ENCODE data around the gene CDC6. TPM values are rescaled to one million over a fixed set of nuclear protein-coding genes. Genes with fewer than 3 reads are reported as not detected.
A peak's percentile ranks its signal among the peaks of the same experiment; 100 is the strongest.

The CDC6 gene
- total and polyA plus RNA-seq, 2 of the 8 experiments (the other 6 are each of a cell fraction or from before 2014, with no cell fraction given), result 50.5 to 140 TPM

DNA sequence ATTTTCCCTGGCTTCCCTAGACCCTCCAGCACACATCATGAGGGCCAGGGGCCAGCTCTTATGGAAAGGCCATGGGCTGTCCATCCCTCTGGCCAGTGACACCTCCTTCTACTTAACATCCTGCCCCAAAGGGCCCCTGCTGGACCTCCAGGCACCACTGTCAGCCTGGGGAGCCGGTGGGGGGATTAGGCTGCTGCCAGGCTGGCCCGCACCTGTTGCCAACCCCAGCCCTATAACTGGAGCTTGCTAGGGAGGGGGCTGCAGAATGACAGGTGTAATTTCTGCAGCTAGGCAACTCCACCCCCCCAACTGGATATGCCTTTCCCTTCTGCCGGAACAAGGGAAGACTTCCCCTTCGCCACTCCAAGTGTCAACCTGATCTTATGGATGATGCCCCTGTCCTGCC is 33.8 kb downstream of the CDC6 start:
- peaks cover 18% of the 10 kb centered on the region for H3K23me2 ChIP-seq (ENCODE audit: low read depth, low read length)
- H3K4me3 ChIP-seq (ENCODE audit: extremely low read depth in 1 of 4, insufficient read depth in 2 of 4, low read depth in 3 of 4, low read length in 4 of 4), result no peak overlapping the region
- H3K79me2 ChIP-seq (ENCODE audit: control insufficient read depth in 1 of 2, insufficient read depth in 2 of 2, low read length in 2 of 2), result peaks cover 0 to 20% of the 10 kb centered on the region in 2 experiments; a peak in 2 of 4 replicates
- no peak overlapping the region for H2AK5ac ChIP-seq (ENCODE audit: low read depth, low read length)
- no peak overlapping the region for H2BK12ac ChIP-seq (ENCODE audit: low read depth, low read length)
- ChIA-PET POLR2A (ENCODE audit: partially characterized antibody) (interaction anchor here (30.6 kb wide), 1 partner anchor 26 kb away, joined by 540 read pairs; the partner anchor contains the start of genes CDC6 and RARA), CTCF (ENCODE audit: partially characterized antibody) (interaction anchor here (0.5 to 39.2 kb wide), 5 partner anchors 12 to 592 kb away, joined by 3 to 1198 read pairs (median 6); partner anchors contain the start of genes GJD3 and RARA)
- TF ChIP-seq JUN (IDR thresholded peaks at IDR 0.05; ENCODE audit: low read depth, low read length) (no peak), TAF1 (IDR thresholded peaks at IDR 0.05; ENCODE audit: low read depth, low read length) (no peak), CTCF (IDR thresholded peaks at IDR 0.05; ENCODE audit: control extremely low read depth in 1 of 3, insufficient read depth in 1 of 3, low read depth in 1 of 3, low read length in 3 of 3) (no peak), NANOG (IDR thresholded peaks at IDR 0.05; ENCODE audit: insufficient read depth, low read depth, low read length, poor library complexity, severe bottlenecking) (no peak), SRF (IDR thresholded peaks at IDR 0.05; ENCODE audit: low read depth, low read length) (no peak), CEBPB (IDR thresholded peaks at IDR 0.05; ENCODE audit: low read depth, low read length) (no peak), CBX8 (IDR thresholded peaks at IDR 0.05; ENCODE audit: borderline replicate concordance, low read depth, low read length) (no peak)
- H2BK20ac ChIP-seq (ENCODE audit: low read length), result no peak overlapping the region
- 0 out of 2 replicates have a peak overlapping the region, but pooled peaks have one; percentile 44 for H2BK5ac ChIP-seq (ENCODE audit: low read depth, low read length)
- H3K4ac ChIP-seq (replicated peaks; ENCODE audit: insufficient read length, low read depth, low read length), result no peak overlapping the region
- H3K27me3 ChIP-seq (replicated peaks in 1 of 4; ENCODE audit: control insufficient read depth in 3 of 4, extremely low read depth in 1 of 4, insufficient read depth in 3 of 4, low read length in 3 of 4), result peaks cover 0 to 22% (median 11%) of the 10 kb centered on the region in 4 experiments; a peak in 5 of 7 replicates
- no peaks in the 10 kb centered on the region for H3K9me3 ChIP-seq (ENCODE audit: insufficient read depth in 2 of 2, low read depth in 1 of 2, low read length in 1 of 2)
- H3K79me1 ChIP-seq (ENCODE audit: low read depth, low read length), result peaks cover 17% of the 10 kb centered on the region
- H3K36me3 ChIP-seq (ENCODE audit: control insufficient read depth in 2 of 4, insufficient read depth in 4 of 4, low read length in 3 of 4), result no peaks in the 10 kb centered on the region
- no peak overlapping the region for H3K14ac ChIP-seq (ENCODE audit: insufficient read length)
- H2AFZ ChIP-seq (ENCODE audit: low read length), result no peak overlapping the region
- no peak for DNase-seq (ENCODE audit: low read depth in 1 of 2, low spot score in 2 of 2)
- no peak overlapping the region for H3K27ac ChIP-seq (ENCODE audit: low read depth, low read length)
- H3K9ac ChIP-seq (replicated peaks in 1 of 4; ENCODE audit: extremely low read depth in 1 of 4, low read depth in 3 of 4, low read length in 3 of 4), result no peak overlapping the region
- peaks cover 0 to 26% (median 18%) of the 10 kb centered on the region in 4 experiments; a peak in 6 of 7 replicates for H3K4me1 ChIP-seq (replicated peaks in 1 of 4; ENCODE audit: control insufficient read depth in 3 of 4, insufficient read depth in 4 of 4, low read length in 3 of 4)
- H4K91ac ChIP-seq (replicated peaks; ENCODE audit: insufficient read length, low read length), result no peak overlapping the region
- WGBS, 2 experiments (ENCODE audit: extremely low coverage in 1 of 2, insufficient coverage in 1 of 2, insufficient read length in 1 of 2, insufficient replicate concordance in 2 of 2, low coverage in 1 of 2, low lambda C conversion rate in 2 of 2, missing lambda C conversion rate in 1 of 2), result 76% methylated on average over 4 of the region's 4 CpGs; no CpG with 5 or more reads in 1 of the 2 experiments
- H3K56ac ChIP-seq (replicated peaks; ENCODE audit: insufficient read length, low read depth, low read length), result no peak overlapping the region
- H3K18ac ChIP-seq (ENCODE audit: extremely low read depth, low read length), result no peak overlapping the region
- no peak overlapping the region for H4K8ac ChIP-seq (ENCODE audit: extremely low read depth, insufficient read depth, low read length)
- H3K23ac ChIP-seq (ENCODE audit: insufficient read length), result no peak overlapping the region
- FAIRE-seq, result no peak
- no peak overlapping the region for H3K4me2 ChIP-seq (ENCODE audit: insufficient read depth in 1 of 2, low read depth in 2 of 2, low read length in 2 of 2)
- H2BK120ac ChIP-seq (replicated peaks; ENCODE audit: low read depth, low read length), result no peak overlapping the region
- H2BK15ac ChIP-seq (ENCODE audit: low read length), result no peak overlapping the region
- no peak overlapping the region for H4K5ac ChIP-seq (ENCODE audit: insufficient read length, low read depth, low read length)
- H4K20me1 ChIP-seq (replicated peaks in 1 of 2; ENCODE audit: control insufficient read depth in 1 of 2, insufficient read depth in 2 of 2, low read length in 2 of 2), result peaks cover 20 to 31% of the 10 kb centered on the region in 2 experiments
